ENCODE results near the gene MICU1.

DNA sequence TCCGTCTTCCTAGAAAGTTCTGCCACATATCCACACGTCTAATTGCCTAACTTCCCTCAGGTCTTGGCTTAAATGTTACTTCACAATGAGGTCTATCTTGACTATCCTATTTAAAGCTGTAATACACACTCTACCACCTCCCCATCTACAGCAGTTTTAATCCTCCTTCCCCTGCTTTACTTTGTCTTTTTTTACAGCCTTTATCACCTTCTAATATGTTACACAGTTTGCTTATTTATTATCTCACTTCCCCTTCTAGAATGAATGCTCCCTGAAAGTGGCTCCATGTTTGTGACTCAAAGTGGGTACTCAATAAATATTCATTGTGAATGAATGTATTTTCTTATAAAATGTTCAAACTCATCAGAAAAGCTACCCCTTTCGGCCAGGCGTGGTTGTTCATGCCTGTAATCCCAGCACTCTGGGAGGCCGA, 13.6 kb upstream of the MICU1 start:
- TF ChIP-seq EZH2 (IDR thresholded peaks at IDR 0.05; ENCODE audit: borderline replicate concordance, control insufficient read depth, low read depth, low read length) (no peak), ZNF217 (IDR thresholded peaks at IDR 0.05) (no peak)

Data from GM12878 (cell line).